ENCODE results near the gene ABCF2. TPM values are rescaled to one million over a fixed set of nuclear protein-coding genes. Genes with fewer than 3 reads are reported as not detected.

Gene ABCF2
- total RNA-seq, 1 experiment from 2014 or later, result 45.8 TPM

DNA sequence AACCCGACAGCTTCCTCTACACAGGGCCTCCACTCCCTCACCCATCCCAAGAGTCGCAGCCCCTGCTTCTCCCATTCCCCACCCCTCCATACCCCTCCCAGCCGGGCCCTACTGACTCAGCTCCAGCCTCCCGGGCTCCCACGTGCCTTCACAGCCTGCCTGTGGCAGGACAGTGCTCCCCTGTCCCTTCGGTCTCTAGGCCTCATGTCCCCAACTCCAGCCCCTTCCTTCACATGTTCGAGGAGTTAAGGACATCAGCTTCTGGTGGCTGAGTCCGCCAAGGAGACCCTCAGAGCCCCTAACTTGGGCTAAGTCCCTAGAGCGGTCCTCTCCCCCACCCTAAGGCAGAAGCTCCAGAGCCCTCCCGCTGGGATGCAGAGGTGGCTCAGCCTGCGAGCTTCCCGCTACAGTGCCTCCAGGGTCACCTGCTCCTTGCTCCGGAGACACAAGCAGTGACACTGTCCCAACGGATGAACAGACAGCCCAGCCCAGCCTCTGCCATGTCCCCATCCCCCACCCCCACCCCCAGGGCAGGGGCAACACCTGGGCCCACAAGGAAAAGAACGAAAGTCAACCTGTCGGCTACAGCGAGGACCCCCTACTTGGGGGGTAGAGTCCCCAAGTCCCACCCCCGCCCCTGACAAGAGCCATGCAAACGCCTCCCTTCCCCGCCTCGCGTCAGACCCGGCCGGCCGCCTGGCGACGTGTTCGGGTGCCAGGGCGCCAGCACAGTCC lies 20.8 kb upstream of the ABCF2 start:
- Histone ChIP-seq H3K4me2 (peak overlapping the region; percentile 93), H3K27me3 (ENCODE audit: insufficient read depth, low read depth) (peaks cover 51% of the 10 kb centered on the region), H2AFZ (peak overlapping the region; percentile 52; the same call in 1 of the 2 replicates), H3K4me1 (replicated peaks; ENCODE audit: insufficient read depth) (no peaks in the 10 kb centered on the region; the same call in 1 of the 2 replicates), H4K20me1 (ENCODE audit: insufficient read depth) (0 out of 2 replicates have a peak, but pooled peaks cover 3% of the 10 kb centered on the region), H3K9me3 (ENCODE audit: insufficient read depth, low read depth) (no peaks in the 10 kb centered on the region), H3K27ac (no peak overlapping the region), H3K79me2 (ENCODE audit: low read depth) (no peaks in the 10 kb centered on the region), H3K4me3 (peak overlapping the region; percentile 60), H3K9me2 (ENCODE audit: insufficient read depth) (no peaks in the 10 kb centered on the region), H3K36me3 (ENCODE audit: low read depth) (no peaks in the 10 kb centered on the region), H3F3A (ENCODE audit: insufficient read depth, low read depth) (peaks cover 11% of the 10 kb centered on the region)
- ChIA-PET POLR2A (ENCODE audit: unreplicated experiment) (interaction anchor here (0.6 kb wide), 1 partner anchor 299 kb away, joined by 6 read pairs; no protein-coding TSS in a partner anchor), CTCF (no interaction called here)
- no peak for DNase-seq
- no TSS peak for BruUV-seq (replicated peaks)
- no peak for TF ChIP-seq EZH2 (IDR thresholded peaks at IDR 0.05; ENCODE audit: low read depth)
- TF ChIP-seq, protein P1, sequence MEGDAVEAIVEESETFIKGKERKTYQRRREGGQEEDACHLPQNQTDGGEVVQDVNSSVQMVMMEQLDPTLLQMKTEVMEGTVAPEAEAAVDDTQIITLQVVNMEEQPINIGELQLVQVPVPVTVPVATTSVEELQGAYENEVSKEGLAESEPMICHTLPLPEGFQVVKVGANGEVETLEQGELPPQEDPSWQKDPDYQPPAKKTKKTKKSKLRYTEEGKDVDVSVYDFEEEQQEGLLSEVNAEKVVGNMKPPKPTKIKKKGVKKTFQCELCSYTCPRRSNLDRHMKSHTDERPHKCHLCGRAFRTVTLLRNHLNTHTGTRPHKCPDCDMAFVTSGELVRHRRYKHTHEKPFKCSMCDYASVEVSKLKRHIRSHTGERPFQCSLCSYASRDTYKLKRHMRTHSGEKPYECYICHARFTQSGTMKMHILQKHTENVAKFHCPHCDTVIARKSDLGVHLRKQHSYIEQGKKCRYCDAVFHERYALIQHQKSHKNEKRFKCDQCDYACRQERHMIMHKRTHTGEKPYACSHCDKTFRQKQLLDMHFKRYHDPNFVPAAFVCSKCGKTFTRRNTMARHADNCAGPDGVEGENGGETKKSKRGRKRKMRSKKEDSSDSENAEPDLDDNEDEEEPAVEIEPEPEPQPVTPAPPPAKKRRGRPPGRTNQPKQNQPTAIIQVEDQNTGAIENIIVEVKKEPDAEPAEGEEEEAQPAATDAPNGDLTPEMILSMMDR (conservative IDR thresholded peaks at IDR 0.05), result no peak
- intact Hi-C loops (cut with micrococcal nuclease; ENCODE audit: unreplicated experiment), result no loop called here

DNA sequence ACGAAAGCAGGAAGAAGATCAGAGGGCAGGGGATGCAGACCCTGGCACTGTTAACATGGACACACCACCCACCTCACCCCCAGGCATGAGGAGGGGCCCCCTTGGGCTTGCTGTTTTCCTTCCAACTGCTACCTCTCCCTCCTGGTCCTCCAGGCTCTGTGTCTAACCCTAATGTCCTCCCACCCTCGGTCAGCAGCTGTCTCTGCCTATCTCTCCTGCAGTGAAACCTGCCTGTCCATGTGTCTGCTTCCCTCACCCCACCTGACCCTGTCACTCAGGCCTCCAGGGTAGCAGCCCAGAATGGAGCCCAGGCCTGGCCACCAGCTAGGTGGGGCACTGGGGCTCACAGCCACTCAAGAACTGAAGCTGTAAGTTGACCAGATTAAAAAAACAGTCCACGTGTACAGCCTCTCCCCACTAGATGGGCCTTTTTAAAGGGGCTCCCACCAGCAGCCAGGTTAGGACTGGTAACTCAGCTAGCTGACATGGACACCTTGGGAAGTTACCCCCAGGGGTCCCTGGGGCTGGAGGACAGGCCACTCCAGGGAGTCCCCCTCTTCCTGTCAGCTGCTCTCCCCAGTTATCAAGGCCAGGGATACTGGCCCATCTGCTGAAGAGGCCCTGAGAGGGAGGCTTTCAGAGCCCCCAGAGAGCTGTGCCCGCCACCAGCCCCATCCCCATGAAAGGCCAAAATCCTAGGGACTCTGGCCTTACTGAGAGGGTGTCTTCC lies 20.0 kb upstream of the ABCF2 start:
- no peak for DNase-seq
- Histone ChIP-seq H2AFZ (no peak overlapping the region), H3K9me2 (ENCODE audit: insufficient read depth) (no peaks in the 10 kb centered on the region), H3K79me2 (ENCODE audit: low read depth) (no peaks in the 10 kb centered on the region), H3K36me3 (ENCODE audit: low read depth) (no peaks in the 10 kb centered on the region), H4K20me1 (ENCODE audit: insufficient read depth) (0 out of 2 replicates have a peak, but pooled peaks cover 3% of the 10 kb centered on the region), H3F3A (ENCODE audit: insufficient read depth, low read depth) (peaks cover 16% of the 10 kb centered on the region), H3K27ac (no peak overlapping the region), H3K4me2 (no peak overlapping the region), H3K4me3 (no peak overlapping the region), H3K4me1 (replicated peaks; ENCODE audit: insufficient read depth) (no peaks in the 10 kb centered on the region; the same call in 1 of the 2 replicates), H3K27me3 (ENCODE audit: insufficient read depth, low read depth) (peaks cover 43% of the 10 kb centered on the region), H3K9me3 (ENCODE audit: insufficient read depth, low read depth) (no peaks in the 10 kb centered on the region)
- ChIA-PET POLR2A (ENCODE audit: unreplicated experiment) (interaction anchor here (0.6 kb wide), 1 partner anchor 299 kb away, joined by 6 read pairs; no protein-coding TSS in a partner anchor), CTCF (no interaction called here)
- intact Hi-C loops (cut with micrococcal nuclease; ENCODE audit: unreplicated experiment), result no loop called here
- no TSS peak for BruUV-seq (replicated peaks)
- no peak for TF ChIP-seq EZH2 (IDR thresholded peaks at IDR 0.05; ENCODE audit: low read depth)
- TF ChIP-seq, protein P1 (conservative IDR thresholded peaks at IDR 0.05), result no peak

DNA sequence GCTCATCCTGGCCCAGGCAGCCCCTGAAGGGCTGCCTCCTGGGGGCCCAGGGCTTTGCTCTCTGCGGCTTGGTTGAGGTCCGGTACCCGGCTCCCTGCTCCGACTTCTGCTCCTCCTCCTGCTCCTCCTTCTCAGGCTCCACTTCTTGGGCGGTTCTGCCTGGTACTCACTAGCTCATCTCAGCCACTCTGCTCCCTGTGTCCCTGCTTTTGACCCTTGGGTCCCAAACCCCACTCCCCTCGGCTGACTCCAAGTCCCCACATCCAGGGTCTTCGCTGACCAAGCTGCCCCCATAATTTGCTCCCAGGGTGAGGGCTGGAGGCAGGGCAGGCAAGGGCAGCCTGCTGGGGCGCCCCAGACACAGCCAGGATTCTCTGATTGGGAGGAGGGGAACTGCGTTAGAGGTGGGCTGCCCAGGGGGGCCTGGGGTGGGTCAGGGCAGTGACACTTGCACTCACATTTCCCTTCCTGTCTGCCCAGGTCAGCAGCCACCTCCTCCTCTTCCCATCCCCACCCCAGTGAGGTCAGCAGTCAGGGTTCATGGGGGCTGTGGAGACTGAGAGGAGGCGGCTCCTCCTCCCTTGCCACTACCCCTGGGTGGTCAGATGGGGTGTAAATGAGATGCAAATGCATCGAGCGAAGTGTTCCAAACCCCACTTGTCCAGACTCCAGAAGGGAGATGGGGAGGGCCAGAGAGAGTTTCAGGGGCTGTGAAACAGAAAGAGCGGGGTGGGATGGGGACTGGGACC lies 19.3 kb upstream of the ABCF2 start:
- Histone ChIP-seq H3K4me3 (no peak overlapping the region), H3K79me2 (ENCODE audit: low read depth) (no peaks in the 10 kb centered on the region), H2AFZ (no peak overlapping the region), H4K20me1 (ENCODE audit: insufficient read depth) (0 out of 2 replicates have a peak, but pooled peaks cover 3% of the 10 kb centered on the region), H3K36me3 (ENCODE audit: low read depth) (no peaks in the 10 kb centered on the region), H3K27me3 (ENCODE audit: insufficient read depth, low read depth) (peaks cover 40% of the 10 kb centered on the region), H3K27ac (no peak overlapping the region), H3K4me2 (no peak overlapping the region), H3F3A (ENCODE audit: insufficient read depth, low read depth) (peaks cover 16% of the 10 kb centered on the region), H3K9me2 (ENCODE audit: insufficient read depth) (no peaks in the 10 kb centered on the region), H3K9me3 (ENCODE audit: insufficient read depth, low read depth) (no peaks in the 10 kb centered on the region), H3K4me1 (replicated peaks; ENCODE audit: insufficient read depth) (no peaks in the 10 kb centered on the region; the same call in 1 of the 2 replicates)
- no peak for TF ChIP-seq EZH2 (IDR thresholded peaks at IDR 0.05; ENCODE audit: low read depth)
- ChIA-PET CTCF (no interaction called here), POLR2A (ENCODE audit: unreplicated experiment) (no interaction called here)
- no TSS peak for BruUV-seq (replicated peaks)
- intact Hi-C loops (cut with micrococcal nuclease; ENCODE audit: unreplicated experiment), result no loop called here
- DNase-seq, result no peak
